Suprapubic skin (tissue), 4 donors: ENCODE results near the gene TNRC6B. TPM values are rescaled to one million over a fixed set of nuclear protein-coding genes. Genes with fewer than 3 reads are reported as not detected.
A peak's percentile ranks its signal among the peaks of the same experiment; 100 is the strongest.

Experiments used
- DNase-seq, 2 donors: peaks; one replicate each; pipeline ENCODE4 v3.0.0-alpha.2; 2019; ENCODE audit warnings: low spot score in 2 of 2
- H3K27ac ChIP-seq: fragments of 200-600 bp; sonication (generic); one replicate; pipeline ENCODE4 v1.5.1; 2019
- H3K27me3 ChIP-seq: fragments of 200-600 bp; sonication (generic); one replicate; pipeline ENCODE4 v1.5.1; 2019
- H3K36me3 ChIP-seq: fragments of 200-600 bp; sonication (generic); one replicate; pipeline ENCODE4 v1.5.1; 2019
- H3K4me1 ChIP-seq: fragments of 200-600 bp; sonication (generic); one replicate; pipeline ENCODE4 v1.5.1; 2019
- H3K4me3 ChIP-seq: fragments of 200-600 bp; sonication (generic); one replicate; pipeline ENCODE4 v1.5.1; 2019; ENCODE audit warnings: mild to moderate bottlenecking
- H3K9me3 ChIP-seq: fragments of 200-600 bp; sonication (generic); one replicate; pipeline ENCODE4 v1.5.1; 2019
- CTCF ChIP-seq, 2 donors: fragments of 200-600 bp in 1 of 2; fragments of 450-650 bp in 1 of 2; sonication (generic) in 1 of 2; IDR thresholded peaks; one replicate each; pipeline ENCODE4 v1.5.1; 2016 to 2019; ENCODE audit warnings: antibody characterized with exemption in 2 of 2, mild to moderate bottlenecking in 1 of 2, moderate library complexity in 1 of 2
- EP300 ChIP-seq: sonication (generic); formaldehyde crosslinking; IDR thresholded peaks from one replicate; pipeline ENCODE4 v1.6.1; 2017; ENCODE audit warnings: antibody characterized with exemption
- POLR2A ChIP-seq, 2 donors: fragments of 450-650 bp; IDR thresholded peaks; one replicate each; pipeline ENCODE4 v1.6.1; 2017; ENCODE audit warnings: antibody characterized with exemption in 2 of 2, mild to moderate bottlenecking in 2 of 2, moderate library complexity in 2 of 2
- POLR2AphosphoS5 ChIP-seq, 3 donors: sonication (generic); formaldehyde crosslinking; IDR thresholded peaks; one replicate each; pipeline ENCODE4 v1.6.1; 2017; ENCODE audit warnings: antibody characterized with exemption in 3 of 3
- WGBS: methylation state at CpG from one replicate; pipeline ENCODE4 v1.1.5; 2018; 5-methylcytosine and 5-hydroxymethylcytosine counted together
- total RNA-seq, 4 donors: library from RNA; depleted of rRNA; stranded (reverse); fragments of >200 nt; gene quantifications; one replicate each; pipeline ENCODE4 v1.1.0, GENCODE V29; 2016

TNRC6B gene
- total RNA-seq, 4 donors from 2014 or later, result 44.2 to 179 (median 55.5) TPM

GRCh38 chr22:40239345-40239683 lies 61.6 kb downstream of the TNRC6B start:
- TF ChIP-seq POLR2A (IDR thresholded peaks at IDR 0.05) (no peak), POLR2AphosphoS5 (IDR thresholded peaks at IDR 0.05) (no peak), CTCF (IDR thresholded peaks at IDR 0.05) (no peak), EP300 (no peak)
- Histone ChIP-seq H3K4me3 (no peak overlapping the region), H3K36me3 (no peaks in the 10 kb centered on the region), H3K9me3 (no peaks in the 10 kb centered on the region), H3K4me1 (peaks cover 44% of the 10 kb centered on the region), H3K27me3 (no peaks in the 10 kb centered on the region), H3K27ac (peak overlapping the region; percentile 39)
- no peak for DNase-seq
- 69% methylated on average over 4 of the region's 4 CpGs for WGBS

- H3K36me3 ChIP-seq, result no peaks in the 10 kb centered on the region
- TF ChIP-seq POLR2AphosphoS5 (IDR thresholded peaks at IDR 0.05) (no peak), EP300 (no peak), POLR2A (IDR thresholded peaks at IDR 0.05) (no peak), CTCF (IDR thresholded peaks at IDR 0.05) (no peak)
- H3K27me3 ChIP-seq, result no peaks in the 10 kb centered on the region
- no peaks in the 10 kb centered on the region for H3K9me3 ChIP-seq
- H3K4me1 ChIP-seq, result peaks cover 39% of the 10 kb centered on the region
- no peak for DNase-seq
- no peak overlapping the region for H3K4me3 ChIP-seq
- WGBS, result 91% methylated on average over 3 of the region's 3 CpGs
- no peak overlapping the region for H3K27ac ChIP-seq
Measured at GRCh38 chr22:40240160-40240559, 62.4 kb downstream of the TNRC6B start.

GRCh38 chr22:40240686-40241085 lies 63.0 kb downstream of the TNRC6B start:
- Histone ChIP-seq H3K4me1 (peaks cover 34% of the 10 kb centered on the region), H3K27ac (no peak overlapping the region), H3K27me3 (no peaks in the 10 kb centered on the region), H3K9me3 (no peaks in the 10 kb centered on the region), H3K4me3 (no peak overlapping the region), H3K36me3 (no peaks in the 10 kb centered on the region)
- no peak for DNase-seq
- TF ChIP-seq EP300 (no peak), POLR2AphosphoS5 (IDR thresholded peaks at IDR 0.05) (no peak), POLR2A (IDR thresholded peaks at IDR 0.05) (no peak), CTCF (IDR thresholded peaks at IDR 0.05) (no peak)

DNA sequence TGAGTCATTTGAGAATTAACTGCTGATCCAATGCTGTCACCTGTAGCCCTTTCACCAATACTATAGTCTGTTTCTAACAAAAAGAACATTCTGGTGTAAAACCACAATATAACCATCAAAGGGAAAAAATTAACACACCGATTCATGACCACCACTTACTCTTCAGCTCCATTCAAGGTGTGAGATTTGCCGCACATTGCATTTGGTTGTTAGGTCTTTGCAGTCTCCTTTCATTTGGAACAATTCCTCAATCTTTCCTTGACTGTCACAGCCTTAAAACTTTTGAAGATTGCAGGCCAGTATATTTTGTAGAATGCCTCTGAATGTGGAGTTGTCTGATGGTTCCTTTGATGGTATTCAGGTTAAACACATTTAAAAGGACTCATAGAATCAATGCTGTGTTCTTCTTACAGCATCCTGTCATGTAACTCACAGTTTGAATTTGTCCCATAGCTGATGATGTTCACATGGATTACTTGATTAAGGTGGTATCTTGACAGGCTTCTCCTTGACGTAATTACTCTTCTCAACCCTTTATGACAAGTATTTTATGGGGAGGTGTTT lies 63.6 kb downstream of the TNRC6B start:
- H3K27me3 ChIP-seq, result no peaks in the 10 kb centered on the region
- H3K9me3 ChIP-seq, result no peaks in the 10 kb centered on the region
- peaks cover 33% of the 10 kb centered on the region for H3K4me1 ChIP-seq
- WGBS, result 89% methylated on average over 3 of the region's 3 CpGs
- H3K4me3 ChIP-seq, result no peak overlapping the region
- DNase-seq, result no peak
- no peak overlapping the region for H3K27ac ChIP-seq
- no peak for TF ChIP-seq POLR2AphosphoS5 (IDR thresholded peaks at IDR 0.05)
- no peak for TF ChIP-seq EP300
- TF ChIP-seq POLR2A (IDR thresholded peaks at IDR 0.05), result no peak
- no peak for TF ChIP-seq CTCF (IDR thresholded peaks at IDR 0.05)
- H3K36me3 ChIP-seq, result peaks cover under 1% of the 10 kb centered on the region

- Histone ChIP-seq H3K27me3 (no peaks in the 10 kb centered on the region), H3K27ac (no peak overlapping the region), H3K36me3 (peaks cover 9% of the 10 kb centered on the region), H3K9me3 (no peaks in the 10 kb centered on the region), H3K4me1 (peaks cover 20% of the 10 kb centered on the region), H3K4me3 (no peak overlapping the region)
- TF ChIP-seq POLR2A (IDR thresholded peaks at IDR 0.05) (no peak), EP300 (no peak), POLR2AphosphoS5 (IDR thresholded peaks at IDR 0.05) (no peak), CTCF (IDR thresholded peaks at IDR 0.05) (no peak)
- WGBS, result 94% methylated on average over 2 of the region's 2 CpGs
- DNase-seq, result no peak
Measured at GRCh38 chr22:40243891-40244290, 66.2 kb downstream of the TNRC6B start.
